ENCODE data around the gene EDN3.

The EDN3 gene

DNA sequence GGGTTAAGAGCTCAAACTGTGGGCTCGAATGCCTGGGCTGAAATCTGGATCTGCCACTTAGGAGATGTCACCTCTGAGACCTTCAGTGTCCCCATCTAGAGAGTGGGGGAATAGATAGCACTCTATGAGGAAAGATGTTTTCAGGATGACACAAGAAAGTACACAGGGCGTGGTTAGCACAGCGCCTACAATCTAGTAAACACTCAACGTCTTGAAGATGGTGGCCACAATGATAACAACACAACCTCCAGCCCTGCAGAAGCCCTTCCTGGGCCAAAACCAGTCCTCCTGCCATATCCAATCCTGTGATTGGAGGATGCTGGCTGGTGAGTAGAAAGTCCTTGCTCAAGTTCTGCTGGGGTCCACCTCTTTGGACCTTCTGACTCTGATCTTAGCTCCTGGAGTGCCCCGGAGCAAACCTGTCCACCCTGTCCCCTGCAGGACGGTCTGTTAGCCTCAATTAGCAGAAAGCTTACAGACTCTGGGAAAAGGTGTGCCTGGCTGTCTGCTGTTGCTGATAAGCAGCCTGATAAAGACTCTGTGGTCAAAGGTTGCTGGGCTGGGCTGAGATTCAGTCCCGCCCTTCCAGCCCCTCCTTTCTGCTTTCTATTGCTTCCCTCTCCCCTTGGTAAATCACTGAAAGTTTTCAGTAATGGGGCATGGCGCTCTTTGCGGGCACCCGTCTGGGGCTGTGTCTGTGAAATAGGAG is 8.2 kb downstream of the EDN3 start:
- no peak for DNase-seq

DNA sequence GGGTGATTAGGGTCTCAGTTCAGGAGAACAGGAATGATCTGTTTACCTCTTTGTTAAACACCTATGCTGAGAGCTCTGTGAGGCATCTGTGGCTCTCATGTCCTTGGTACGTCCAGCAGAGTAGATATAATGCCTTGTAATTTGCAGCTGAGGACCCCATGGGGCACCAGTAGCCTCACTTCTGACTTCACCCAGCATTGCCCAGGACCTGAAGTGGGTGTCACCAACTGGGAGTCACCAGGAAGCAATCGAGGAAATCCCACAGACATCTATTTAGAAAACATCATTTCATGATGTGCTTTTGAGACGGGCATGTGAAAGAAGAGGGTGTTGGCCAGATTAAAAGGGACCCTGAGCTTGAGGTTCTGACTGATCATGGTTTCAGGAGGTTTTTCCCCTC is 8.8 kb downstream of the EDN3 start:
- no peak for DNase-seq

DNA sequence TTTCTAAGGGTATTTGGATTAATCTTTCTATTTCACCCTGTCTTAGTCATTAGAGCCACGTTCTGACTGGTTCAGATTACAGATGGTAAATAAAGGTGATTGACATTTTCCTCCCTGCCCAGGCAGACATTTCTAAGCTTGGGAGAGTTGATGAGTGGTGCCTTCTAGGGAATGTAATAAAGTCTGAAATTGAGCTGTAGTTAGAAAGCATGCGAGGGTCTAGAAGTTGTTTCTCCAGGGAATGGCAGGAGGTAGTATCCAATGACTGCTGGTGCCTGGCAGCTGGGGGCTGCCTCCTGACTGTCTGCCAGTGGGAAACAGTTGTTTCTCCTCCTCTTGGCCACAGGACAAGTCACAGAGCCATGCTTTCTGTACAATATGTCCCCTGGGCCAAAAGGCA is 14.6 kb downstream of the EDN3 start:
- DNase-seq: no peak

DNA sequence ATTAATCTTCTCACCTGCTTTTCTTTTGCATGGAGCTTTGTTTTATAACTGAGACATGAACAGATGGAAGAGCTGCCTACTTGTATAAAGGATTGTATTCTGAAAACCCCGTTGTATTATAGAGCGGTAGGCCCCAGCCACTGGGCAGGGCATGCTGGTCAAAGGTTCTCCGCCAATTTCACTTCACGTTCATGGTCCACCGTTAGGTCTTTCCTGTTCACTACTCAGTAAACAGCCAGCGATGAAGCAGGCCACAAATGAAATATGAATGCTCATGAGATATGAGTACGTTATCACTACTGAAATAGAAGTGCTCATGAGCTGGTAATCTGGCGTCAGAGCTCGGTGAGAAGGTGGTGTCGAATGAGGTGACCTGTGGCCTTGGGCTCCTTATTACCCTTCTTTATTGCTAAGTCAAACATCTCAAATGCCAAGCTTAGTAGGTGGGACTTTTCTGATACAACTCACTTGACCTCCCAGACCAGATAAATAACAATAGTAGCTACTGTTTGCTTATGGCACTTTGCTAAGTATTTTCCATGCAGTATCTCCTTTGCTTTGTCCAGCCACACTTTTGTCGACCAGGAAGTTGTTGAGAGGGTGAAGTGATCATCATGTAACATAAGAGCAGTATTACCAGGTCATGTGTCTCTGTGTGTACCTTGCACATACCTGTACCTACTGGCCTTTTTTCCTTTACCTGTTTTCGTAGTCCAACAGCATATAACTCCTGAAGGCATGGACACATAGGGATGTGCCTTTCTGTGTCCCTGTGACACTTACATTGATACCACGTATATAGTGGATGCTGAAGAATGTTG is 16.7 kb downstream of the EDN3 start:
- DNase-seq: no peak

DNA sequence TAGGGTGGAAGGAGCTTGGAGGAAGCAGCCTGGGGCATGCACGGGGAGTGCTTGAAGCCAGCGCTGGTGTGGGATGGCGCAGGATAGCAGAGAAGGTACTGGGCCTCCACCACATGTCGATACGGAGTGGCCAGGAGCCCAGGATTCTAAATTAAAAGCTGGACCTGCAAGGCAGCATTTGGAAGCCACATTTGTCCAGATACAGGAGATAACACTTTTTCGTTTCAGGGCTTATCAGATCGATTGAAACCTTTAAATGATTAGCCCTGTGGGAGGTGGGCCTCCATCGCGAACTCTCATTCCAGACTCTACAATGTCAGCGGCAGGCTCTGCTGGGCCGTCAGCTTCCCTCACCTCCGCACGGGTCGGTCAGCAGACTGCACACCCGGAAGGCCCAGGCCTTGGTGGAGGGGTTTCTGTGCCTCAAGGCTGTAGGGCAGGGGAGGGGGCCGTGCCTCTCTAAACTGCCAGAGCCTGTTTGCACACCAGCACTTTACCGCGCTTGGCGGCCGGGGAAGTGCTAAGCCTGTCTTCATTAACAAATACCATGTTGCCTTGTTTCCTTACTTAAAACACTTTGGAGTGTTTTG is 17.9 kb downstream of the EDN3 start:
- no peak for DNase-seq

DNA sequence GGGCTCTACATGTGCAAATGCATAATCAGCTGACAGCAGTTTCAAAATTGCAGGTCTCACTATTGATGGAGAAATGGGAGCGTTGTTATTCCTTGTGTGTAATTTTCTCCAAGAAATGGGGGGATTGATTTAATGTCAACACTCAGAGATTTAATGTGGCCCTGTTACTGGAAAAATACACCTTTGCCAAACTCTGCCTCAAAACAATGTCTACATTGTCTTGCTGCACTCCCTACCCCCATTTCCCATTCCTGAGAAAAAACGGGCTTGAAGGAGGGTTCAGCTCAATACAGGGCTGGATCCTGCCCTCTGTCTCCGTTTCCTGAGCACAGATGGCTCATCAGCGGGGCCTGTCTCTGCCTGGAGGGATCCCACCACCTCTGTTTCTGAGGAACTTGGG is 18.4 kb downstream of the EDN3 start:
- no peak for DNase-seq

DNA sequence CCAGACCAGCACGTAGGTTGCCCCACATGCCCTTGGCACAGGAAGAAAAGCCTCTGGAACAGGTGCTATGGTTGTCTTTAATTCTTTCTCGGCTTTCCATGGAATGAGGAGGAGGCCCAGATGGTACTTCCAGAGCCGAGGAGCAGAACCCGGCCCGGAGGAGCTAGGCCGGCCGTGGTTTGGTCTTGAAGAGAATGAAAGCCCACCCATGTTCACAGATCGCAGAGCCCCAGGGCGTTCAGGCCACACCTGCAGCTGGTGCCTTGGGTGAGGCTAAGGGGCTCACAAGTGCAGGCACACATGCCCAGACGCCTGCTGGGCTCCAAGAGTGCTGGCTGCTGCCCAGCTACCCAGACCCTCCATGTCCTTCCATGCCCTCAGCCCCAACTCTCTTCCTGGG is 20.0 kb downstream of the EDN3 start:
- no peak for DNase-seq

DNA sequence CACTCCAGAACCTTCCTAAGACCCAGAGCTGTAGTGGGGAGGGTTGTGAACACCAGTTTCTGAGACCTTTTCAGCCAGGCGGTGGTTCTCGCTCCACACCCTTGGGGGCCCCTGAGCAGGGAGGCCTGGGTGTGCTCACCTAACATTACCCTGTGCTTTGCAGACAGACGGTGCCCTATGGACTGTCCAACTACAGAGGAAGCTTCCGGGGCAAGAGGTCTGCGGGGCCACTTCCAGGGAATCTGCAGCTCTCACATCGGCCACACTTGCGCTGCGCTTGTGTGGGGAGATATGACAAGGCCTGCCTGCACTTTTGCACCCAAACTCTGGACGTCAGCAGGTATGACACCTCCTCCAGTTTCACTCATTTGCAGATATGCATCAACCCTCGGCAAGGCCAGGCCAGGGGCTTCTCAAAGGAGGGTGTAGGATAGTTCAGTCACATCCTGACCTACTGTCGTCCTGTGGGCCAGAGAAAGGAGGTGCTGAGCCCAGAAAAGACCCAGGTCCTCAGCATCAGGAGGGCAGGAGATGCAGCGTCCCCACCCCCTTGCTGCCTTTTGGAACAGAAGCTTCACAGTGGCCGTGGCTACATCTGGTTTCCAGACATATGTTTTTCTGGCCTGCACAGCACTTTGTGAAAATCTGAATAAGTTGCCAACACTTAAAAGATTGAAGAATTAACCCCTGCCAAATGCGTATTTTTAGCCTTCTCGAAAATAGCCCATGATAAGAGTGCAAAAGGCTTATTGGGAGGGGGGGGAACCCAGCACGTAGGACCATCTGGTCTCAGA is 20.6 kb downstream of the EDN3 start:
- DNase-seq: no peak

DNA sequence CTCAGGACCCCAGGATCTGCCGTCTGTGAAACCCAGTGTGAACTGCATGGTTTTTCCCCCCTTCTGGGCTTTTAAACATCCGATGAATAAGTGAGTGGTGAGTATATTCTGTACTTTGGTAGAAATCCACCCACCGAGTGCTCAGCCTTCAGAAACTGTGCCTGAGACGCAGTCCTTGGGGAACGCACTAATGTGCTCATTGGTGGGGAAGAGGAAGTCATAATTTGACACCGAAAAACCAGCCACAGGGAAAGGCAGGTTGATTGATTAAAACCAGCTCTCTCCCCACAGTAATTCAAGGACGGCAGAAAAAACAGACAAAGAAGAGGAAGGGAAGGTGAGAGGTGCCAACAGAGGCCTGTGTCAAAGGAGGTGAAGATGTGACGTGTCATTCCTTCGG is 21.7 kb downstream of the EDN3 start:
- DNase-seq: no peak

DNA sequence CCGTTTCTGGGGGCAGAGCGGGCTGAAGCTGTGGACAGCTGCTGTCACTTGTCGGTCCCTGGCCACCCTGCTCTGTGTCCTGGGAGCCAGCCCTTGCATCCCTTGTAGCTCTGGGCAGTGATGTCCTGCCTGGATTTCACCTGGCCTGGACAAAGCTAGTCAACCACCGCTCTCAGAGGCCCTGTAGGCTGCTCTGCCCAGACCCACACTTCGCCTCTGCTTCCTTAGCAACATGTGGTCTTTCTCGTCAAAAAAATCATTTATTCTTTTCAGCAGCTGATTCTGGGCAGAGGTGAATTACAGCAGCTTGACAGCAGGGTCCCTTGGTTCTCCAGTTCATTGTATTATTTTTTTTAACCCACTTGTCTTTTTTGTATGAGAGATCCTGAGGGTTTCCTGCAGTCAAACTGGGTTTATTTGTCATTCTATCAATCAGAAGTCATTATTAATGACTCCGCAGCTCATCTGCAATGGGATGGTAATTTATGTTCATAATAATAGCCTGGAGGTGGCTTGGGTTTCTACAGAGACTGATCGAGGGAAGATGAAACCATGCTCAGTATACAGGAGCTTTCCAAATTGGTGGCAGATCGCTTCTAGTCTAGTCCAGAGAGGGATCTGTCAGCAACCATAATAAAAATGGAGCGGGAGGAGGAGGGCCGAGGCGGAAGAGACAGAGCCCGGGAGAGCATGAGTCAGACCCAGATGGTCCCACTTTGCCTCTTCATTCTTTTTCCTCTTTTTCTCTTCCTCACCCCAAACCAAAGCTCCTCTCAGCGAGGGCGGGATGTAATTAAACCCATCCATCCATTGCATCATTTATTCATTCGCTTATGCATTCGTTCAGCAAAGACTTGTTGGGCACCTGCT is 22.4 kb downstream of the EDN3 start:
- DNase-seq: no peak

DNA sequence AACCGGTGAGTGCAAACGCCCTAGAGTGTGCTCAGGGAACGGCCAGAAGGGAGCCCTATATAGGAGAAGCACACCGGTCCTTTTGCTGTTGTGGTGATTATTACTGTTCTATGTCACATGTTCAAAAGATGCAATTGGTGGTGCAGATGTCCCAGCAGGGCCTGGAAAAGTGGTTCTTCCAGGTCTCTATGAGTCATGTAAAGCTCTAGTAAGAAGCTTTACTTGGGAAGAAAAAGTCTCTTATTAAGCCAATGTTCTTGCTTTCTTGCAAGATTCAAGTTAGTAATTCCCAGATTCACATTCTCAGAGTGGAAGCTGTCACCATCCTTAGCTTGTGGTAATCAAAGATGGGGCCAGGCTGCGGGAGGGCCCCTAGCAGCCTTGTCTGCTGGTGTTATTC is 23.3 kb downstream of the EDN3 start:
- no peak for DNase-seq

DNA sequence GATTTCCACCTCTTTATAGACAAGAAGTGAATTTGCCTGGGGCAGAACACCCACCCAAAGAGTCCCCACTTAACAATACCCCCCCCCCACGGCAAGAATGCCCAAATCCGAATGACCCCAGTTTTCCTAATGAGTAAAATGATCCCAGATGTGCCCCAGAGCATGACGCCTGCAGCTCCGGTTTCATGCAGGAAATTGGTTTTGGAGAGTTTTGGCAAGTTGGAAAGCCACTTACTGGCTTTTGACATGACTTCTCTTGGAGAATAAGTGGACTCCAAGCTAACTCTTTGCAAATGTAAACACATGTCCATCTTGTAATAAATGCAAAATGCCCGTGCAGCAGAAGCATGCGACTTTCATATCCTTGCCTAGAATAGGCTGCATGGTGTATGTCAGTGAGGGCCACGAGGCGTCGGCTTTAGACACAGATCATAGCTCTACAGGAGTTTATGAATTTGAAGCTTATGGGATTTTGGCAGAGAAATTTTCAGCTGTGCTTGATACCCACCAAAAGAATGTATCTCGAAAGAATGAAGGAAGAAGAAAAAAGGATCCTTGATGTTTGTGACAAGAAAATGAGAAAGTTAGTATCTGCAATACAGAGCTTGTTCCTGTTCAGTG is 24.2 kb downstream of the EDN3 start:
- no peak for DNase-seq

DNA sequence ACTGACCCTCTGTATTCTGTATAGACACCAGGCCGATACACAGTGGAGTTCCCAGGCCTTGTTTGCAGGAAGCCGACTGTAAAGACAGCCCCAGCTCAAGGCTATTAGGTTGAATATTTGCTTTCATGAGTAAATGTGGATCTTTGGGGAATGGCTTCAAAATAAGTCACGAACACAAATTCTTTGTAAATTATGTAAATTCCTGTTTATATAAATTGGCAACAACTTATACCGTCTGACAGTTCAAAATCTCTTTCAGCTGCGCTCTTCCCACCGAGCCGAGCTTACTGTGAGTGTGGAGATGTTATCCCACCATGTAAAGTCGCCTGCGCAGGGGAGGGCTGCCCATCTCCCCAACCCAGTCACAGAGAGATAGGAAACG is 24.7 kb downstream of the EDN3 start:
- DNase-seq: no peak

DNA sequence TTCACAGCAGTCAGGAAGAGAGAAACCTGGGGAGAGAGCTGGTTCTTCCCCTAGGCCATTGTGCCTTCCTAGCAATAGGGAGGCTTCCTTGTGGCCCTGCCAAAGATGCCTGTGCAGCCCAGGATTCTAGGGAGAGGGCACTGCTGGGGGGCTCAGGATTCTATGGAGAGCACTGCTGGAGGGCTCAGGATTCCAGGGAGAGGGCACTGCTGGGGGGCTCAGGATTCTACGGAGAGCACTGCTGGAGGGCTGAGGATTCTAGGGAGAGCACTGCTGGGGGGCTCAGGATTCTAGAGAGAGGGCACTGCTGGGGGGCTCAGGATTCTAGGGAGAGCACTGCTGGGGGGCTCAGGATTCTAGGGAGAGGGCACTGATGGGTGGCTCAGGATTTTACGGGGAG is 25.8 kb downstream of the EDN3 start:
- DNase-seq: no peak

DNA sequence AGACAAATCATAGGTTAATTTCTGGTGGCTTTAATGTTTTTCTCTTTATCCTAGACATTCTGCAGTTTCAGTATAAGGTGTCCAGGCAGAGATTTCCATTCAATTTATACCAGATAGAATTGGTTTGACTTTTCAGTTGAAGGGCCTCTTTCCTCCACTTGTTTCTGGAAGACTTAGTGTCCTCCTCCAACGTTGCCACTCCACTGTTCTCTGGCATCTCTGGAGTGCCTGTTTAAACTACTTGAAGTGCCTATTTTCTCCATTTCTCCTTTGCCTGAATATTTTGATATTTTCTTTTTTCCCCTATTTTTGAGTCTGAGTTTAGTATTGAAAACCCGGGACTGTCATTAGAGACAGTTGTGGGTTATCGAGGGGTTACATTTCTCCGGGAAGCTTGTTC is 27.7 kb downstream of the EDN3 start:
- DNase-seq: no peak

DNA sequence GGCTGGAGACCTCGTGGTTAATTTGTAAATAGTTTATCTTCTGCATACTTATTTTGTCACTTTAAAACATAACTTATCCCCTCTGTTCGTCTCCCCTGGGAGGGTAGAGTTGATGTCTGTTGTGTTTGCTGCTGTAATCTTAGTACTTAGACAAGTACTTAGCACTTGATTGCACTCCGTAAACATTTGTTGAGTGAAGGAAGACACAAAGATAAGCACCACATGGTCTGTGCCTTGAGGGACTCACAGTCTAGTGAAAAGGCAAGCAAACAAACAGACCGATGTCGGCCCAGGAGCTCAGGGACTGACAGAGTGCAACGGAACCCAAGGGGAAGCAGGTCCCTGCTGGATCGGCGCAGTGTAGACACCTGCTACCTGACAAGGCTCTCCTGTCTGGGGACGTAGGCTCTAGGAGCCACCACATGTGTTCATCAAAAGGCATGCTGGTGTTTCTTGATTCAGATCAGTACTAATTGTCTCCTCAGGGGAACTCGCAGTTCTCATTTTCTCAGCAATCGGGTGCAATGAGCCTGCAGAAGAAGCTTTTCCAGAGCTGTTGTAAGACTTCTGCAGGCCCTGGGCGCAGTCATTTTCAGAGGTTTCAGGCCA is 31.4 kb downstream of the EDN3 start:
- no peak for DNase-seq

DNA sequence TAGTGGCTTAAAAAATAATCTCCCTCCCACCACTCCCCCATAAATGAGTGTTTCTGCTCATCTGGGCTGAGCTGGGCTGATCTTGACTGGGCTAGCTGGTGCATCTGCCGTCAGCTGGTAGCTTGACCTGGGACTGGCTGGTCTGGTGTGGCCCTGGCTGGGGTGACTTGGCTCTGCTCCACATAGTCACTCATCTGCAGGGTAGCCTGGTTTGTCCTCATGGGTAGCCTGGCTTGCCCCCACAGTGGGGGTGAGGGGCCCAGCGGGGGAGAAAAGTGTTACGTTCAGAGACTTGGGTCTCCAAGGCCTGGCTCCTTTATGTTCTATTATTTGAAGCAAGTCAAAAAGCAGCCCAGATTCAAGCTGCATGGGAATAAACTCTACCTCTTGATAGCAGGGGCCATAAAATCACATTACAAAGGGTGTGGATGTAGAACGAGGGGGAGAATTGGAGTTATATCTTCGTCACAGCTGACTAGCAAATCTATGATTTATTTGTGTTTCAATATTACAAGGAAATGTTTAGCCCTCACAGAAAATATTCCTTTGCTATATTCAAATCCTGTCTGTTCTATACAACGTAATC is 32.9 kb downstream of the EDN3 start:
- no peak for DNase-seq

DNA sequence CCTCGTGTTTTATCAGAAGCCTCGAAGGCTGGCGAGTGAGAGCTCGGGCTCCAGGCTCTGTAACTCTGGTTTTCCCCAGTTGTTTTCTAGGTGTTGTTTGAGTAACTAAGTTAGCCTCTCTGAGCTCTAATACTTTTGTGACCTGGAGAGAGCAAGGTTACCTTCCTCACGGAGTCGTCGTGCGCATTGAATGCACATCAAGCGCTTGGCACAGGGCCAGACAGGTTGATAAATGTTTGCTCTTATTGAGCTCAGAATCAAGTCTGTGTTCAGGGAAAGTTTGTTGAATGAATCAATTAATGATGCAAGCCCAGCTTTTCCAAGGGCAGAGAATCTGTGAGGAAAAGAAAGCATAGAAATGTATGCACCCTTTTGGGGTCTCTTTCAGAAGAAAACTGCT is 33.5 kb downstream of the EDN3 start:
- DNase-seq: no peak

DNA sequence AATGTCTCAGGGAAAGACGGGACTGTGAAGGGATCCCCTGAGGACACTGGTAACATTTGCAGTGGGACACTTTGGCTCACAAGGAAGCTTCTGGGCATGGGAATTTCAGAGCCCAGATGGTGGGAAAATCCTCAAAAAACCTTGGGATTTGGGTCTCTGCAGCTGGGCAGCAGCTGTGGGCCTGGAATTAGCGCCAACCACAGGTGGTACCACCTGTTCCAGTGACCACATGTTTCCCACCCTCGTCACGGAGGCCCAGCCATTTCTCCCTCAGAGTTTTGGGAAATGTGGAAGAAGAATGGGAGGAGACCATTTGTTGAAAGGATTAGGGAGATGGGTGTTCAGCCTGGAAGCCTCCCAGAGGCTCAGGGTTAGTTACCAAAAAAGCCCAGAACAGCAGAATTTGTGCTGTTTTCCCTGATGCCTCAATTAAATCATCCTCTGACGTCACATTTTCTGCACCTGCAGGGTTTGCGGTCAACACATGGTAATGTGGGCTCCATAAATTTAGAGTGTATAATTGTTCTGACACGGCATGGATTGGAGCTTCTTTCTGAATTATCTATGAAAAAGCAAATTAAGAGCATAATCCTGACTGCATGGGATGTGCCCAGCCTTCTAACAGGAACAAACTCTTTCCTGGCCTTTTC is 34.4 kb downstream of the EDN3 start:
- no peak for DNase-seq

DNA sequence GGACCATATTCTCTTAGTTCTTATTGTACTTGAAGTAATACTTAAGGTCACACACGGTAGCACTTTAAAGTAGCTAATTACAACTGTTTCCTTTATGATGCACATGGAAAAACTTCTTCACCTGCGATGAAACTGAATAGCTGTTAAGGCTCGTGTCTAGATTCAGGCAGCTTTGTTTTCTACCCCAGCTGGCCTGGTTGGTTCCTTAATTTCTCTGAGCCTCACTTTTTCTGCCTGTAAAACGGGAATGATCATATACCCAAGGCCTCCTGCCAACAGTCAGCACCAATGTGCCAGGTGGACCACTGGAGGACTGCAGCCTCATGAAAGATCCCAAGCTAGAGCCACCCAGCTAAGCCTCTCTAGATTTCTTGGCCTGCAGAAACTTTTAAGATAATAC is 35.0 kb downstream of the EDN3 start:
- no peak for DNase-seq

DNA sequence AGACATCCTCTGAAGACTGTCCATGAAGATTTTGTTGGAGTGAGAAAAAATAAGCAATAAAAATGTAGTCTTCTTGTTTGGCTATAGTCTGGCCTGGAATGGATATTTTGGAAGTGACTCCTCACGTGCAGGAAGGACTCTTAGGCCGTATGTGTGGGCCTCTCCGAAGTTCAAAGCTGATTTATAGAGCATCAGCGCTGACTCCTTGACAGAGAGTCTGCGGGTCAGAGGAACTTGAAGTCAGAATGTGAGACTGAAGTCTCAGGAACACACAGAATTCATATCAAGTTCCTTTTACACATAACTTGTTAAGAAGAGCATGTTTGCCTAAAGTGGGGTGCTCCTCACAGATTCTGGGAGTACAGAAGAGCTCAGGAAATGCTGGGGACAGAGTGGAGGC is 36.1 kb downstream of the EDN3 start:
- no peak for DNase-seq
